Renal pelvis (tissue), 4 donors: ENCODE results near the gene LSP1. TPM values are rescaled to one million over a fixed set of nuclear protein-coding genes. Genes with fewer than 3 reads are reported as not detected.

Source experiments
- DNase-seq: peaks from one replicate; pipeline ENCODE4 v3.0.0-alpha.2; 2013
- polyA plus RNA-seq, 3 donors: library from polyadenylated mRNA; unstranded; fragments of 120-200 nt; gene quantifications; one replicate each; pipeline ENCODE4 v1.2.1, GENCODE V29; 2013; ENCODE audit not compliant: insufficient read length in 3 of 3

The LSP1 gene
- polyA plus RNA-seq, 3 donors: 4.8 to 7.2 (median 6.4) TPM

- DNase-seq: no peak
Measured at GRCh38 chr11:1823376-1824220, 29.3 kb upstream of the LSP1 start.

DNA sequence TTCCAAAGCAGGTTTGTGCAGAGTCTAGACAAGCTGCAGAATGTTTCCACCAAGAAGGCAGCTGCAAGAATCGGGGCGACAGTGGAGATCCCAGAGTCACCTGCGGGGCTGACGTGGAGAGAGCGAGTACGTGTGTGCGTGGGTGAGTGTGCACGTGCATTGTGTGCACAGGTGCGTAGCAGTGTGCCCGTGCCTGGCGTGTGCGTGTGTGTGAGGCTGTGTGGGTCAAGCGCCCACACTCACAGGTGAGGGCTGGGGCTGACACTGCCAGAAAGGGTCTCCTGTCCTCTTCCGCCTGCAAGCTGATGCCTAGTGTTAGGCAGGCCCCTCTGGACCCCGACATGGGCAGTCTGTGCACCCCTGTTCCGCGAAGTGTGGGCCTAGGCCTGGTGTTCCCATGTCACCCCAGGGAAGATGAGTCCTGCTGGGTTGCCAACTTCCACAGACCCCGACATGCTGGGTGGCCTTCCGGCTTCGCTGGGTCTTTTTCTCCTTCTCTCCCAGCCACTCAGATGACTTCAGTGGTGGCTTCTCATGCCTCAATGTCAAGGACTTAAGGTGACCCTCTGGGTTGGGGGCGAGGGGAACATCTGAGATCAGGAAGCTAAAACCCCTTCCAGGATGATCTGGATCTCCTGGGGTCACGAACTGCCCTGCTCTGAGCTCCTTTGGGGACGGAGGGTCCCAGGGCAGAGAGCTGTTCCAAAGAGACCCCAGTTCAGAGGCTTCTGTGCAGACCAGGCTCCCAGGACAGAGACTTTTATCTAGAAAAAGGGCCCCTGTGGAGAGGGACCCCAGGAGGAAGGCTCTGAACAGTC, 28.5 kb upstream of the LSP1 start:
- DNase-seq: no peak

GRCh38 chr11:1825039-1825740, 27.7 kb upstream of the LSP1 start:
- DNase-seq: no peak

DNA sequence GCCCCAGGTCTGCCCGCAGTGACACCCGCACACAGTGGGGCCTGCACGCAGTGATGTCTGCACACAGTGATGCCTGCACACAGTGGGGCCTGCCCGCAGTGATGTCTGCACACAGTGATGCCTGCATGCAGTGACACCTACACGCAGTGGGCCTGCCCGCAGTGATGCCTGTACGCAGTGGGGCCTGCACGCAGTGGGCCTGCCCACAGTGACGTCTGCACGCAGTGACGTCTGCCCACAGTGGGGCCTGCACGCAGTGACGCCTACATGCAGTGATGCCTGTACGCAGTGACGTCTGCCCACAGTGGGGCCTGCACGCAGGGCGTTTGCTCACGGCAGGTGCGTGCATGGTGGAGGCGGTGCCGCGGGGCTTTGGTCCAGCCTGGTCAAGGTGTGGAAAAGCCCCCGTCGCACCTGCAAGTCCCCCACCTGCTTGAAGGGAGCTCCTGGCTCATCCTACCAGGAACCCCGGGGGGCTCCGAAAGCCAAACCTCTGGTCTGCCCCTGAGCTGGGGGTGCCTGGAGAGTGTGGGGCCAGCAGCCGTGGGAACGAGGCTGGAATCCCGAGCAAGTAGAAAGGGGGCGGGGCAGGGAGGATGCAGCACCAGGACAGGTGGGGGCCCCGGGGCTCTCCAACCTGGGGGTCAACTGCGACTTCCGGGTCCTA, 27.0 kb upstream of the LSP1 start:
- DNase-seq: no peak

- DNase-seq: no peak
Measured at GRCh38 chr11:1826552-1827094, 26.3 kb upstream of the LSP1 start.

GRCh38 chr11:1827095-1827813, 25.6 kb upstream of the LSP1 start:
- DNase-seq: no peak

GRCh38 chr11:1827931-1828330, 25.0 kb upstream of the LSP1 start:
- DNase-seq: no peak

GRCh38 chr11:1828542-1828941, 24.3 kb upstream of the LSP1 start:
- no peak for DNase-seq

DNA sequence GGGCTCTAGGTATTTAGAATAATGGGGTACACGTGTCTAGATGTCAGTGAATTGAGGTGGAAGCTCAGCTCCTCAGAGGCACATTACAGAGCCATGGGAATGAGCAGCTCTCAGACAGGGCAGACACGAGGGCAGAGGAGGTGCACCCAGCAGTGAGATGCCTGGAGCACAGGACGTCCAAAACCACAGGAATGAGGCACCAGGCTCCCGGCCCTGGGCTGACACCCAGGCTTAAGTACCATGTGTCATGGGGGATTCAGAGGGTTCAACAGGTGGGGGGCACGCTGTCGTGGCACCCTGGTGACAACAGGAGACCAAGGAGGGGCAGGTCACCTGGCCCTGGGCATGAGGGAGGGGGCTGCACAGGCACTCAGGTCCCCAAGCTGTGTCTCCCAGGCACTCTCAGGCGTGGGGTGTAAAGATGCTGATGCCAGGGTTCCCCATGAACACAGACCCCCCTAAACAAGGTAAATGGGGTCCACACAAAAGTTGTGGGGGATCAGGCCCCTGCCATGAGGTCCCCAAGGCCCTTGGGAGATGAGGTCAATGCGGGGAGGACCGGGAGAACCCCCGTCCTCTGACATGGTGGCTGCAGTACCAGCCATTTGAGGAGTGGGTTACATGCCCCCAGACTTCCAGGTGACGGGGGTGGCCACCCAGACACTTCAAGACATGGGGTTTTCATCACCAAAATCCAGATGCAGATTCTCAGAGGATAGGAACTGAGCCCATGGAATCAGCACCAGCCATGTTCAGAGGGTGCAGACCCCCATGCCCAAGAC, 23.7 kb upstream of the LSP1 start:
- DNase-seq: no peak

- DNase-seq: no peak
Measured at GRCh38 chr11:1830004-1830321, 22.9 kb upstream of the LSP1 start.

- no peak for DNase-seq
Measured at GRCh38 chr11:1830322-1831223, 22.3 kb upstream of the LSP1 start.

DNA sequence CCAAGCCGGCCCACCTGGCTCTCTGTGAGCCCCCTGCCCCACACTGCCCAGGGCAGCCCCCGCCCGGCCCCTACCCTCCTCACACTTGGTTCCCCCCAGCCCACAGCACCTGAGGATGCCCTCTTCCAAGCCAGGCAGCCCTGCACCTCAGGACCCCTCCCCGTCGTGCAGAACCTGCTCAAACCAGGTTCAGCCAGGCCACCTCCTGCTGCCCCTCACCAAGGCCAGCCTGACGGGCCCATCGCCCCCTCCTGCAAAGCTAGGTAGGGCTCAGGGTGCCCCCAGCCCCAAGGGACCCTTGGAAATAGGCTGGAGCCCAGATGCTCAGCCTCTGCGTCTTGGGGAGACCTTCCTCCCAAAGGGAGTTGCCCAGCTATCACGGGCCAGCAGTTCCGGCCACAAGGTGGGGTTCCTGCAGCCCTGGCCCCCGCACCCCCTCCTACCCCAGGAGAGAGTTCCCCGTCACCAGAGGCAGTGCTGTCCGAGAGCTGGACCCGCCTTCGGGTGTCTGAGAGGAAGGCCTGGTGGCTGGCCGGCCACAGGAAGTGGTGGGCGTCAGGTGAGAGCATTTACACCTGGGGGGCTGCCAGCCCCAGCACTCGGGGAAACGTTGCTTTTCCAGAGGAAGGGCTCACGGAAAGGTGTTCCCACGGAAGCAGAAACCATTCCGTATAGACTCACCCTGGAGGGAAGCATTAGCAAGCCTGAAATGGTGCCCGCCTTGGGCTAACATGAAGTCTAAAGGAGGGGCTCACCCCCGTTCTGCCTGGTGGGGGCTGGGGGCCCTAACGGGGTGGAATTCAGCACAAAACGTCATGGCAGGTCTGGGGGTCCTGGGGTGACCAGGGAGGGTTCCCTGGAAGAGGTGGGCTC, 21.3 kb upstream of the LSP1 start:
- no peak for DNase-seq

DNA sequence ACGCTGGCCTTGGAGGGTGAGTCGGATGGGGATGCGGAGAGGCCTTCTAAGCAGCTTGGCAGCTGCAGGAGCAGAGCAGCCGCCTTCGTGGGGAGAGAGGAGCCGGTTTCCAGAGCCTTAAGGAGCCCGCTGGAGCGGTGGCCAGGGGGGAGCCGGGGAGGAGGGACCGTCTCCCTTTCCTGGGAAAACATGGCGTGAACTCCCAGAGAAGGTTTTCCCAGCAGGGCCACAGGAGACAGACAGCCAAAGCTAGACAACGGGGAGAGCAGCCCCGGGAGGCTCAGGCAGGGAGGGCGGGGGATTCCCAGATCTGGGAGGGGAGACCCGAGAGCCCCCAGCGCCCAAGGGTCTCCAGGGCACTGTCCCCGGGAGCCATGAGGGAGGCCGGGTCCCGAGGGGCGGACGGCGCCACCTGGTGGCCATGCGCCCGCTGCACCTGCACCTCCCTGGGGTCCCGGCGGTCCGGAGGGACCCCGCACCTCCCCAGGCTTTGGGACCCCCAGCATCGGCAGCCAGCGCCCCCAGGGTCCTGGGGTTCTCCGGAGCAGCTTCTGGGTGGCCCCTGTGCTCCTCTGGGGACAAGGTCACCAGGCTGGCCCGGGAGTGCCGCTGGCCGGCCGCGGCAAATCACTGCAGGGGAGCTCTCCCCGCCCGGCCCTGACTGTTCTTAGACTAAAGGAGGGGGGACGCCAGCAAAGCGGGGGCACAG, 20.5 kb upstream of the LSP1 start:
- DNase-seq: no peak

DNA sequence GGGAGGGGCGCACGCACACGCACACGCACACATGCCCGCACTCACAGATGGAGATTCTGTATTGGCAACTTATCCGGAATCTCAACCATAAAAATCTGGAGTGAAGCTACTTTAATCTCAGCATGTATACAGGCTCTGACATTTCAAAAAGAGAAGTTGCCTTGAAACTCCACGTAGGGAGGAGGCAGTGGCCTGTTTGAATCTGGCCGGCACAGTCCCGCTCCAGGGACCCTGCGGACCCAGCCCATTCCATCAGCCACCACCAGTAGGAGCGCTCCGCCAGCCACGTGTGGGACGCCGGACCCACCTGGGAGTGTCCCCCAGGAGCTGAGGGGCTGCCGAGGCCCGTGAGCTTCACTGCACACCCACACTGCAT, 20.0 kb upstream of the LSP1 start:
- no peak for DNase-seq

DNA sequence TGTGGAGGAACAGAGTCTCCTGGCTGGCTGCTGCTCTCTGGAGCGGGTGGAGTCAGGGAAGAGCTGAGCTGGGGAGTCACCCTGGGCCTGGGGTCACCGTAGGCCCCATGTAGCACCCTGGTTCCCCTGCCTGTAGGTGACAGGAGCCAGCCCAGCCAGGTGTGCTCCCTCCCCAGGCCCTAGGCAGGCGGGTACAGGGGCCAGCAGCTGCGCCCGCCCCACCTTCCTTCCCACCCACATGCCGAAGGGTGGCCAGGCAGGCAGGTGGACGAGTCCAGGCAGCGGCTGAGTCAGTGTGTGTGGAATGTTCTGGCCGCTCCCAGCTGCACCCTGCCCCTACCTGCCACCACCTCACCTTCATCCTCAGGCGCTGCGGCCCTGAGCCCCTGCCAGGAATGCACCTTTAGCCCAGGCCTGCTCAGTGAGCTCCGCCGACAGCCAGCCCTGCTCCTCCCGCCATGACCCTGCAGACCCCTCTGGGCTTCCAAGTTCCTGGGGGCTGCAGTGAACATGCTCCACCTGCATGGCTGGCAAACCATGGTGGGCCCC, 18.7 kb upstream of the LSP1 start:
- DNase-seq: no peak

DNA sequence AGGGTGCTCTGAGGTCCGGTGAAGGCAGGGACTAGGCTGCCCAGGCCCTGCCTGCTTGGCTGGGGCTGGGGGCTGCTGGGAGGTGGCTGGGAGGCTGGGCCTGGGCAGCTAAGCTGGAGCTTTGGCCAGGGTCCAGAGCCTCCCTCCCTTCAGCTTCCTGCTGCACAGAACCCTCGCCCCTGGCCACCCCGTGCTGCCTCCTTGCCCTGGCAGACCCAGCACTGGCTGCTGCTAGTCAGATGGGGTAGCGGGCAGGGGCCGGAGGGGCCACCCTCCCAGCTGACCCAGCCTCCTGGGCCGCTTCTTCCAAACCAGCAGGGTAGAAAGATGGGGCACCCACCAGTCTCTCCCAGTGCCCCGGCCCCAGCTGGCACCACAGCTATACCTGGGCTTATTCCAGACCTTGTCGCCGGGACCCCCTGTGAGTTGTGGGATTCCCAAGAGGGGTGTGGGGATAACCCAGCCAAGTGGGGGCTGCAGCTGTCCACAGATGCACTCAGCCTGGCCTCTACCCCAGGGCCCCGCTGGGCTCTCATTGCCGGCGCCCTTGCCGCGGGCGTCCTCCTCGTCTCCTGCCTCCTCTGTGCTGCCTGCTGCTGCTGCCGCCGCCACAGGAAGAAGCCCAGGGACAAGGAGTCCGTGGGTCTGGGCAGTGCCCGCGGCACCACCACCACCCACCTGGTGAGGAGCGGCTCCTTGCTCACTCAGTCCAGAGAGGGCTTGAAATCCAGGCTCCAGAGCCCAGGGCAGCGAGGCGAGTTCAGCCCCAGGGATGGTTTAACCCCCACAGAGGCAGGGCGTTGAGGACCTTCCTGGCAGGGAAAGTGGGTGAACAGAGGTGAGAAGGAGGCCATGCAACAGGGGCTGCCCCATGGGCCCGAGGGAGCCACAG, 17.9 kb upstream of the LSP1 start, which contains the start of gene SYT8:
SYT8 (plus strand) TSS at position 212 of the 892 bp plus-strand sequence; CDS start at position 328, 116 bp downstream.
- no peak for DNase-seq
